GM21717 (cell line): ENCODE results near the gene GALP.
"Not testable (repeated sequence)": the region's sequence is repeated elsewhere in the genome, so short reads cannot be mapped to it uniquely, and the experiment has no call there.

Source experiments
- ATAC-seq: cut with Tn5 transposase; IDR thresholded peaks from one replicate; pipeline ENCODE4 v1.9.1; 2021; ENCODE audit warnings: mild to moderate bottlenecking, moderate library complexity; ENCODE audit not compliant: unreplicated experiment

Gene GALP

DNA sequence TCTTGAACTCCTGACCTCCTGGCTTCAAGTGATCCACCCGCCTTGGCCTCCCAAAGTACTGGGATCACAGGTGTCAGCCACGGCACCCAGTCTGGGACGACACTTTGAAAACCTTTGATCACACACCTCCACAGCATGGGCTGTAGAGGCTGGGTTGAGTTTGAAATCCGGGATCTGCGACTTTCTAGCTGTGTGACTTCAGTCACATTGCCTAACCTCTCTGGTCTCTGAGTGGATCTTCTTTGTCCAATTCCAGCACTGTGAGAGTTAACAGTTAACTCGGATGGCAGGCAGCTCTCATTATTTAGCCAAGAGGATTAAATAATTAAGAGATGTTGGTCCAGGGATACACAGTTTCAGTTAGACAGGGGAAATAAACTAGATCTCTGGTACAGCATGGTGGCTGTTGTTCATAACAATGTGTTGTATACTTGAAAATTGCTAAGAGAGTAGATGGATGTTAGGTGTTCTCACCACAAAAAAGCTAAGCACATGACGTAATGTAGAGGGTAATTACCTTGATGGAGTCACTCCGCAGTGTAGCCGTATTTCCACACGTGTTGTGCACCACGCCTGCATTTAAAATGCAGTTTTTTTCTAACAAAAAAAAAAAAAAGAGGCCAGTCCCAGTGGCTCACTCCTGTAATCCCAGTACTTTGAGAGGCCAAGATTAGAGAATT lies 1.9 kb downstream of the GALP start:
- ATAC-seq = no peak

DNA sequence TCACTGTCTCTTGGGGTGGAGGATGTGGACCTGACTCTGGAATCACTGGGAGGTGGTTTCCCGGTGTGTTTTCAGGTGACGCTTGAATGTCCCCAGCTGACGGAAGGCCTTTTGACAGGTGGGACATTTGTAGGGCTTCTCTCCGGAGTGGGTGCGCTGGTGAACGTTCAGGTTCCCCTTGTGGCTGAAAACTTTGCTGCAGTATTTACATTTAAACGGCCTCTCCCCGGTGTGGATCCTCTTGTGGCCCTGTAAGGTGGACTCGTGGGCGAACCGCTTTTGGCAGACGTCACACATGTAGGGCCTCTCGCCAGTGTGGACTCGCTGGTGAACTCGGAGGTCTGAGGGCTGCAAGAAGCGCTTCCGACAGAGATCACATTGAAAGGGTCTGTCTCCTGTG lies 14.0 kb downstream of the GALP start:
- ATAC-seq = no peak

DNA sequence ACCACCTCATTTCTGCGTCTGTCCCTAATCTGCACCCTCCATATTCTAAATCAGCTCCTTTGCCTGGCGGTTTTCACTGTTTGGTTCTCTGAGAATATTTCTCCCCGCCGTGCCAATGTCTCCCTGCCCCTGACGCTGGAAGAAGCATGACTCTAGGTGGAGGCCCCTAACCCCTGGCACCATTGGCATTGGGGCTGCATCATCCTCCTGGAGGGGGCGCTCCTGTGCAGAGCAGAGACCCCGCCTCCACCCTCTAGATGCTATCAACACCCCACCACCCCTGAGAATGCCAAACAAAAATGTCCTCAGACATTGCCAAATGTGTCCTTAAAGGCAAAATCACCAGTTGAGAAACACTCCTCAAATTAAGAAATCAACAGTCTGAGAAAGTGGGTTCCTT lies 15.3 kb downstream of the GALP start:
- no peak for ATAC-seq

GRCh38 chr19:56191711-56192110 lies 15.9 kb downstream of the GALP start:
- no peak for ATAC-seq

DNA sequence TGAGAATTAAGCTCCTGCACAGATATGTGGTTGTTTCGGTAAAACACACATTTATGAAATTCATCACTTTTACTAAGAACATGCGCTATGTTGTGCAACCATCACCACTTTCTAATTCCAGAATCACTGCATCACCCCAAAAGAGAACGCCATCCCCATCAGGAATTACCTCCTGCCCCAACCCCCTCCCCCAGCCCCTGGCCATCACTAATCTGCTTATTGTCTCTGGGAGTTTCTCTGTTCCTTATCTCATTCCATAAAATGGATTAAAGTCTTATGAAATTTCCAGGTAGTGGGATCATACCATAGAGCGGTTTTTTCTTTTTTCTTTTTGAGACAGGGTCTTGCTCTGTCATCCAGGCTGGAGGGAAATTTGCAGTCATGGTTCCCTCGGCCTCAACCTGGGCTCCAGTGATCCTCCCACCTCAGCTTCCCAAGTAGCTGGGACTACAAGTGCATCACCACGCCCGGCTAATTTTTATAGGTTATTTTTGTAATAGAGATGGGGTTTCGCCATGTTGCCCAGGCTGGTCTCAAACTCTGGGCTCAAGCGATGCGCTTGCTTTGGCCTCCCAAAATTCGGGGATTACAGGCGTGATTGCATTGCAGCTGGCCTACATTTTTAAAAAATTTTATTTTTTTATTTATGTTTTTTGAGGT lies 18.3 kb downstream of the GALP start:
- no peak for ATAC-seq

- ATAC-seq = not testable (repeated sequence)
Measured at GRCh38 chr19:56197646-56198045, 21.8 kb downstream of the GALP start, which contains the start of gene ZSCAN5B. Gene ZSCAN5B, minus strand, starts transcription at chr19:56197783. Its CDS starts 4,731 bp downstream, at chr19:56193052.

GRCh38 chr19:56199687-56200086 lies 23.9 kb downstream of the GALP start:
- ATAC-seq = no peak

- ATAC-seq = no peak
Measured at GRCh38 chr19:56201973-56202372, 26.2 kb downstream of the GALP start, which contains the start of gene ZSCAN5C. Gene ZSCAN5C, plus strand, starts transcription at chr19:56202273. Its CDS starts 3,641 bp downstream, at chr19:56205914.

DNA sequence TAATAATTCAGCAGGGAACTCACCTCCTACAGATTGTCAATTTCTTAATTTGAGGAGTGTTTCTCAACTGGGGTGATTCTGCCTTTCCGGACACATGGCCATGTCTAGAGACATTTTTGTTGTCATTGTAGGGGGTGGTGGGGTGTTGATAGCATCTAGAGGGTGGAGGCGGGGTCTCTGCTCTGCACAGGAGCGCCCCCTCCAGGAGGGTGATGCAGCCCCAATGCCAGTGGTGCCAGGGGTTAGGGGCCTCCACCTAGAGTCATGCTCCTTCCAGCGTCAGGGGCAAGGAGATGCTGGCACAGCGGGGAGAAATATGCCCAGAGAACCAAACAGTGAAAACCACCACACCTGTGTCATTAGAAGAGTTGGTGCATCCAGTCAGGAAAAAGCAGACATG lies 31.8 kb downstream of the GALP start:
- not testable (repeated sequence) for ATAC-seq

DNA sequence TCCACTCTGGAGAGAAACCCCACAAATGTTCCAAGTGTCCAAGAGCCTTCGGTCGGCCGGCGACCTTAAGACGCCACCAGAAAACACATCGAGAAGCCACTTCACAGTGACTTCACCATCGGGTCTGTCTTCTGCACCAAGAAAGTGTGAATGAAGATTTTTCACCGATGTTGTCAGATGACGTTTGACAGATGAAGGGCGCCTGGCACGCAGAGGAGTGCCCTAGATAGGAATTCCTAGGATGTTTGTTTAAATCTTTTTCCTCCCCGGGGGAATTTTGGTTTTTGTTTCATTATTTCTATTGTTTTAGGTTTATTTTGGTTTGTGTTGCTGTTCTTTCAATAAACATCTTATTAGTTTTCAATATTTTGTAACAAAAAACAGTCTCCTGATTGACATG lies 33.3 kb downstream of the GALP start:
- no peak for ATAC-seq

DNA sequence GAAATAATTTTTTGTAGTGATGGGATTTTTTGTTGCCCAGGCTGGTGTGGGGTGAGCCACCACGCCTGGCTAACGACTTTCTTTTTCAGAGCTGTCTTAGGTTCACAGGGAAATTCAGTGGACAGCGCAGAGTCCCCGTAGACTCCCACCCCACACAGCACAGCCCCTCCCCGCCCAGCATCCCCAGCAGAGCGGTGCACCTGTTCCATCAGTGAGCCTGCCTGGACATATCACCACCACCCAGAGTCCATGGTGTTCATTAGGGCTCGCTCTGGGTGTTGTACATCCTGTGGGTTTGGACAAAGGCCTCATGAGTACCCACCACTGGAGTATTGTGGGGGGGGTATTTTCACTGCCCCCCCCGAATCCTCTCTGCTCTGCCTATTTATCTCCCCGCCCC lies 34.2 kb downstream of the GALP start:
- not testable (repeated sequence) for ATAC-seq

DNA sequence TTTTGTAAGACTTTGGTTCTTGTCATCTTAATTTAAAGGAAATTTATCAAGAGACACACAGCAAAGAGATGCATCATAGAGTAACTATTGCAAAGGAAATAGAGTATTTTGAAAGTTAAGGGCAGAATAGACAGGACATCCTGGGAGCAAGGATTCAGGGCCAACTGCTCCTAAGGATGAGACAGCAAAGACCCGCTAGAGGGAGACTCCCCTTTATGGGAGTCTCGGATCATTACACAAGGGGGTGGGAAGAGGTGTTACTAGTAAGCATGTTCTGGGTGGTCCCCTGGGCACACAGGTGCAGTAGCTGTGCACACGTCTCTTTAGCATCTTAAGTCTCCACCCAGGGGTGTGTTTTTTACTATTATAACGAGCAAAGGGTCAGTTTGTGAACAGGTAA lies 35.9 kb downstream of the GALP start:
- ATAC-seq = no peak

GRCh38 chr19:56217039-56217949 lies 41.5 kb downstream of the GALP start:
- ATAC-seq = no peak

- ATAC-seq = no peak
Measured at GRCh38 chr19:56218961-56219360, 43.2 kb downstream of the GALP start.

- ATAC-seq = not testable (repeated sequence)
Measured at GRCh38 chr19:56221442-56221841, 45.6 kb downstream of the GALP start.

- ATAC-seq = no peak
Measured at GRCh38 chr19:56221851-56222250, 46.0 kb downstream of the GALP start.

DNA sequence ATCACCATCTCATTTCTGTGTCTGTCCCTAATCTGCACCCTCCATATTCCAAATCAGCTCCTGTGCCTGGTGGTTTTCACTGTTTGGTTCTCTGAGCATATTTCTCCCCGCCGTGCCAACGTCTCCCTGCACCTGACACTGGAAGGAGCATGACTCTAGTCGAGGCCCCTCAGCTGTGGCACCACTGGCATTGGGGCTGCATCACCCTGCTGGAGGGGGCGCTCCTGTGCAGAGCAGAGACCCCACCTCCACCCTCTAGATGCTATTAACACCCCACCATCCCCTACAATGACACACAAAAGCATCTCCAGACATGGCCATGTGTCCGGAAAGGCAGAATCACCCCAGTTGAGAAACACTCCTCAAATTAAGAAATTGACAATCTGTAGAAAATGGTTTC lies 47.1 kb downstream of the GALP start:
- no peak for ATAC-seq

DNA sequence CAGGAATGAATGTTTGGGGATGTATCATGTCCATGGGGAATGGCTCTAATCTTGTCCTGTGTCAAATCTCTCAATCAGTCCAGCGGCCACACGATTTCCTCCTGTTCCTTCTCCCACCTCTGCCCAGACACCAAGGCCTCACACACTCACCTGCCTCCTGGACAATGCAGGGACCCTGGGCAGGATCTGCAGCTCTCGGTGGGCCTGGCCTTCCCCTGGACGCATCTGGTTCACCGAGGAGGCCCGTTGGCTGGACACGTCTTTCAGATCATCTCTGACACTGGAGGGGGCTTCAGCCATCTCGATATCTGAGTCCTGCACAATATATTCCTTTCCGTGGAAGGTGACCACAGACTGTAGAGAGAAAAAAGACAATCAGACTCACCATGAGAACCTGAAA lies 47.7 kb downstream of the GALP start:
- ATAC-seq = no peak
